Vagina (tissue), 2 donors: ENCODE data around the gene TRABD2B. TPM values are rescaled to one million over a fixed set of nuclear protein-coding genes. Genes with fewer than 3 reads are reported as not detected.

Experiments
- DNase-seq, 2 donors: peaks; one replicate each; pipeline ENCODE4 v3.0.0-alpha.2; 2017; ENCODE audit errors: extremely low spot score in 2 of 2
- H3K27ac ChIP-seq: fragments of 200-600 bp; sonication (generic); one replicate; pipeline ENCODE4 v1.5.1; 2019
- H3K27me3 ChIP-seq: fragments of 200-600 bp; sonication (generic); one replicate; pipeline ENCODE4 v1.5.1; 2019
- H3K36me3 ChIP-seq, 2 donors: fragments of 200-600 bp; sonication (generic); one replicate each; pipeline ENCODE4 v1.5.1; 2017 to 2019
- H3K4me1 ChIP-seq: fragments of 200-600 bp; sonication (generic); one replicate; pipeline ENCODE4 v1.5.1; 2019
- H3K4me3 ChIP-seq, 2 donors: fragments of 200-600 bp; sonication (generic); 1 replicate in 1 of 2; 2 replicates in 1 of 2; pipeline ENCODE4 v1.5.1; 2016 to 2019
- H3K9me3 ChIP-seq: fragments of 200-600 bp; sonication (generic); one replicate; pipeline ENCODE4 v1.5.1; 2019
- POLR2A ChIP-seq, 2 donors: fragments of 450-650 bp; IDR thresholded peaks; one replicate each; pipeline ENCODE4 v1.6.1; 2017; ENCODE audit warnings: antibody characterized with exemption in 2 of 2, mild to moderate bottlenecking in 2 of 2, moderate library complexity in 2 of 2
- POLR2AphosphoS5 ChIP-seq, 2 donors: sonication (generic); formaldehyde crosslinking; IDR thresholded peaks; one replicate each; pipeline ENCODE4 v1.9.0; 2017; ENCODE audit warnings: antibody characterized with exemption in 2 of 2, mild to moderate bottlenecking in 2 of 2, low read depth in 1 of 2; ENCODE audit not compliant: insufficient read depth in 1 of 2
- intact Hi-C: fragments of 100-400 bp; cut with DNase I; formaldehyde crosslinking; loops from one replicate; pipeline ENCODE4 v1.15.1; 2023
- total RNA-seq: library from RNA; depleted of rRNA; stranded (reverse); fragments of >200 nt; gene quantifications from one replicate; pipeline ENCODE4 v1.2.3, GENCODE V29; 2016
- TF ChIP-seq, protein P1 (sequence below), 3 experiments: fragments of 450-650 bp in 2 of 3; fragments of 200-600 bp in 1 of 3; sonication (generic) in 1 of 3; IDR thresholded peaks; one replicate each; pipeline ENCODE4 v1.5.1; 2017 to 2019; ENCODE audit warnings: antibody characterized with exemption in 3 of 3, mild to moderate bottlenecking in 2 of 3, moderate library complexity in 2 of 3

The TRABD2B gene
- total RNA-seq, 1 donor from 2014 or later, result 5.6 TPM

DNA sequence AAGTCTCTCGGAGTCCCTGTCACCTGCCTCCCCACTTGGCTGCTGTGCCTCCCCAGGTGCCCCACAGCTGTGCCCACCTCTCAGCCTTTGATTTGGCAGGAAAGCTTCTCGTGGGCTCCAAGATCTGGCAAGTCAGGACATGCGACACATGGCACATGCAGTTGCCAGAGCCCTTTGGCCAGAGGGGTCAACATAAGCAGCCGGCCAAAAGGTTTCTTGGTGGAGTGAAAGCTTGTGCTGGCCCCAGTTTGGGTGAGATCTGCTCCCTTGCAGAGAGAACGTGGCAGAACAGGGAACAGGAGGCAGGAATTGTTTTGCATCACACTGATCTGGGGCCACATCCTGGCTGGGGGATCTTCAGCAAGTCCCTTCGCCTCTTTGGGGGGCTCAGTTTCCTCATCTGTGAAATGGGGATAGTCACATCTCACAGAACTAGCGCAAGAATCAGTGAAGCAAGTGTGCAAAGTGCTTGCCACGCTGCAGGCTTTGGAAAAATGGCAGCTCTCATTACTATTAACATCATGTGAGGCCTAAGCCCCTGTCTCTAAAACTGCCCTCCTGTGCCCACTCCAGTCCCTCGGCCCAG lies 232.6 kb downstream of the TRABD2B start:
- TF ChIP-seq, protein P1, sequence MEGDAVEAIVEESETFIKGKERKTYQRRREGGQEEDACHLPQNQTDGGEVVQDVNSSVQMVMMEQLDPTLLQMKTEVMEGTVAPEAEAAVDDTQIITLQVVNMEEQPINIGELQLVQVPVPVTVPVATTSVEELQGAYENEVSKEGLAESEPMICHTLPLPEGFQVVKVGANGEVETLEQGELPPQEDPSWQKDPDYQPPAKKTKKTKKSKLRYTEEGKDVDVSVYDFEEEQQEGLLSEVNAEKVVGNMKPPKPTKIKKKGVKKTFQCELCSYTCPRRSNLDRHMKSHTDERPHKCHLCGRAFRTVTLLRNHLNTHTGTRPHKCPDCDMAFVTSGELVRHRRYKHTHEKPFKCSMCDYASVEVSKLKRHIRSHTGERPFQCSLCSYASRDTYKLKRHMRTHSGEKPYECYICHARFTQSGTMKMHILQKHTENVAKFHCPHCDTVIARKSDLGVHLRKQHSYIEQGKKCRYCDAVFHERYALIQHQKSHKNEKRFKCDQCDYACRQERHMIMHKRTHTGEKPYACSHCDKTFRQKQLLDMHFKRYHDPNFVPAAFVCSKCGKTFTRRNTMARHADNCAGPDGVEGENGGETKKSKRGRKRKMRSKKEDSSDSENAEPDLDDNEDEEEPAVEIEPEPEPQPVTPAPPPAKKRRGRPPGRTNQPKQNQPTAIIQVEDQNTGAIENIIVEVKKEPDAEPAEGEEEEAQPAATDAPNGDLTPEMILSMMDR (IDR thresholded peaks at IDR 0.05), result no peak
- no peak for TF ChIP-seq POLR2A (IDR thresholded peaks at IDR 0.05)
- no peak for TF ChIP-seq POLR2AphosphoS5 (IDR thresholded peaks at IDR 0.05; ENCODE audit: insufficient read depth in 1 of 2, low read depth in 1 of 2)
- H3K27ac ChIP-seq, result no peak overlapping the region
- DNase-seq, result no peak
- peaks cover 17% of the 10 kb centered on the region for H3K4me1 ChIP-seq
- intact Hi-C loops, result no loop called here
- no peaks in the 10 kb centered on the region for H3K36me3 ChIP-seq
- H3K27me3 ChIP-seq, result no peaks in the 10 kb centered on the region
- no peaks in the 10 kb centered on the region for H3K9me3 ChIP-seq
- no peak overlapping the region for H3K4me3 ChIP-seq

DNA sequence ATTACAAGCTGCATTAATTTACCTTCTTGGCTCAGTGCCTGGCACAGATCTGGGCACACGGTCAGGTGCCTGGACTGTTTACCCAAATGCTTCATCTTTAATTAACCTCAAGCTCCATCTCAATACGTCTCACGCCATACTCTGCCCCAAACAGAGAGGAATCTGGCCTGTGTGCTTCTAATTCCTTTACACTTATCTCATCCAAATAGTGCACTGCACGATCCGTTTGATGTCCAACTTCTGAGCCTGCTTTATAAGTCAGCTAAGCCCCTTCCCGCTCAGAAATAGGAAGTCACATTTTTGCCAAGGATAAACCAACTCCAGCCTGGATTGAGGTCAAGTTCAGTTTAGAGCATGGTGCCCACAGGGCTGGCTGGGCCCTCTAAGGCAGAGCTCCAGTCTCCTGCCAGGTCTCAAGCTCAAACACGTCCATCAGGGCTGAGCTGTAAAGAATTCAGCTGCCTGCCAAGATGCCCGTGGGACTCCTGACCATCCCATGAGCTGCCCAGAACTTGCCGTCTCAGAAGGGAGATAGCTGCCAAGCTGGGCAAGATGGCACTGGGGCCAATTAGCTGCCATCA lies 233.5 kb downstream of the TRABD2B start:
- no peaks in the 10 kb centered on the region for H3K9me3 ChIP-seq
- TF ChIP-seq, protein P1 (IDR thresholded peaks at IDR 0.05), result no peak
- TF ChIP-seq POLR2A (IDR thresholded peaks at IDR 0.05) (no peak), POLR2AphosphoS5 (IDR thresholded peaks at IDR 0.05; ENCODE audit: insufficient read depth in 1 of 2, low read depth in 1 of 2) (no peak)
- H3K36me3 ChIP-seq, result no peaks in the 10 kb centered on the region
- no peak for DNase-seq
- intact Hi-C loops, result no loop called here
- peaks cover 17% of the 10 kb centered on the region for H3K4me1 ChIP-seq
- H3K27me3 ChIP-seq, result no peaks in the 10 kb centered on the region
- no peak overlapping the region for H3K27ac ChIP-seq
- H3K4me3 ChIP-seq, result no peak overlapping the region

DNA sequence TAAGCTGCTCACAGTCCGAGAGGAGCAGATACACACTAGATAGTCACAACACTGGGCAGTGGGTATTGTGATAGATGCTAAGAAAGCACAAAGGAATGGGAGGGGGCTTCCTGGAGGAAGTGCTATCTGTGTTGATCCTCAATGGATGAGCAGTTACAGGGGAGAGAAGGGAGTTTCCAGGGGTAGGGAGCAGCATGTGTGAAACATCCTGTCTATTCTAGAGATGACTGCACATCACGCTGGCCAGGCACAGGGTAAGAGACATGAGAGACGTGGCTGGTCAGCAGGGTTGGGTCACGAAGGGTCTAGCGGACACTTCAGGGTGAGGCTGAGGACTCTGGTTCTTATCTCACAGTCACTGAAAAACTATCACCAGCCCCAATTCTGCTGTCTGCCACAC lies 235.2 kb downstream of the TRABD2B start:
- Histone ChIP-seq H3K27me3 (no peaks in the 10 kb centered on the region), H3K27ac (no peak overlapping the region), H3K4me1 (peaks cover 17% of the 10 kb centered on the region), H3K9me3 (no peaks in the 10 kb centered on the region), H3K4me3 (no peak overlapping the region), H3K36me3 (no peaks in the 10 kb centered on the region)
- intact Hi-C loops, result no loop called here
- DNase-seq, result no peak
- no peak for TF ChIP-seq POLR2AphosphoS5 (IDR thresholded peaks at IDR 0.05; ENCODE audit: insufficient read depth in 1 of 2, low read depth in 1 of 2)
- TF ChIP-seq POLR2A (IDR thresholded peaks at IDR 0.05), result no peak
- TF ChIP-seq, protein P1 (IDR thresholded peaks at IDR 0.05), result no peak

DNA sequence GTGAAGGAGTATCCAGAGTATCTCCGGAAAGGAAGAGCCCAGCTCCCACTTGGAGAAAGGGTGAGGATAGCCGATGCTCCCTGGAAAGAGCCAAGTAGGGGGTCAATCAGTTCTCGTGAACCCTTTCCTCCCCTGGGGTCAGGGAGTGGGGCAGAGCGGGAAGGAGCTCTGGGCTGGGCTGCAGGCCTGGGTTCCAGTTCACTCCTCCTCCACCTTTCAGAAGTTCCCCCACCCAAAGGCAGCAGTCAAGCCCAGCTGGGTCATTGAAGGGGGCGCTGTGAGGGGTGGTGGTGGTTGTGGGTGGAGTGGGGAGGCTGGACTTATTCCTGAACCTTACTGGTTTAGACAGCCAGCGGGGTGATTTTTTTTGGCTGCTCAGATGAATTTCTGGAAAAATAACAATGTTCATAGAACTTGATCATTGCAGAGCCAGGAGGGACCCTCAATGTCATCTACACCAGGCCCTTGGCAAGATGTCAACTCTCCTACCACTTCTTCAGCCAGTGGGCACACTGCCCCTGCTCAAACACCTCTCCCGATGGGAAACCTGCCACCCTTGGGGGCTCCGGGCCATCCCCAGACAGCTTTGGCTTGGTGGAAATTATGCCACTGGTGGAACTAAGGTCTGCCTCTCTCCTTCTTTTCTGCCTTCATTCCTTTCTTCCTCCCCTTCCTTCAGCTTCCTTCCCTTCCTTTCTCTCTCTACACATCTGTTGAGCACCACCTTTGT lies 235.8 kb downstream of the TRABD2B start:
- peaks cover 17% of the 10 kb centered on the region for H3K4me1 ChIP-seq
- H3K4me3 ChIP-seq, result no peak overlapping the region
- TF ChIP-seq POLR2A (IDR thresholded peaks at IDR 0.05) (no peak), POLR2AphosphoS5 (IDR thresholded peaks at IDR 0.05; ENCODE audit: insufficient read depth in 1 of 2, low read depth in 1 of 2) (no peak)
- TF ChIP-seq, protein P1 (IDR thresholded peaks at IDR 0.05), result no peak
- no peak for DNase-seq
- H3K27me3 ChIP-seq, result no peaks in the 10 kb centered on the region
- intact Hi-C loops, result no loop called here
- no peaks in the 10 kb centered on the region for H3K36me3 ChIP-seq
- H3K9me3 ChIP-seq, result no peaks in the 10 kb centered on the region
- no peak overlapping the region for H3K27ac ChIP-seq
